ENCODE measurements around the gene TMED10.

TMED10 gene

DNA sequence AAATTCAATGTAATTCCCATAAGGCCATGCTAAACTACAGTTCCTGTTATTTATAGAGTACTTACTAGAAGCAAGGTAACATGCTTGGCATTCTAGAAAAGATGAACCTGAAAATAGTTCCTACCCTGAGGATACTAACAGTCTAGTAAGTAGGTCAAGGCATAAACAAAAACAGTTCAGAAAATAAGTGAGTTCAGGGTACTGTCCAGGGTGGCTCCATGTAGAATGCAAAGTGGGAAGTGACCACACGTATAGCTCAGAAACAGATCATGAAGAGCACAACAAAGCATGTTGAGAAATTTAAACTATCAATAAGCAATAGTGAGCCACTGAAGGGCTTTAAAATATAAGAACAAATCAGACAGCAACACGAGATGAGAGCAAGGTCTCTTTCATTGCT, 2.3 kb downstream of the TMED10 start:
- no peak for TF ChIP-seq TCF12 (IDR thresholded peaks at IDR 0.05; ENCODE audit: low read depth)
- TF ChIP-seq, protein P1, sequence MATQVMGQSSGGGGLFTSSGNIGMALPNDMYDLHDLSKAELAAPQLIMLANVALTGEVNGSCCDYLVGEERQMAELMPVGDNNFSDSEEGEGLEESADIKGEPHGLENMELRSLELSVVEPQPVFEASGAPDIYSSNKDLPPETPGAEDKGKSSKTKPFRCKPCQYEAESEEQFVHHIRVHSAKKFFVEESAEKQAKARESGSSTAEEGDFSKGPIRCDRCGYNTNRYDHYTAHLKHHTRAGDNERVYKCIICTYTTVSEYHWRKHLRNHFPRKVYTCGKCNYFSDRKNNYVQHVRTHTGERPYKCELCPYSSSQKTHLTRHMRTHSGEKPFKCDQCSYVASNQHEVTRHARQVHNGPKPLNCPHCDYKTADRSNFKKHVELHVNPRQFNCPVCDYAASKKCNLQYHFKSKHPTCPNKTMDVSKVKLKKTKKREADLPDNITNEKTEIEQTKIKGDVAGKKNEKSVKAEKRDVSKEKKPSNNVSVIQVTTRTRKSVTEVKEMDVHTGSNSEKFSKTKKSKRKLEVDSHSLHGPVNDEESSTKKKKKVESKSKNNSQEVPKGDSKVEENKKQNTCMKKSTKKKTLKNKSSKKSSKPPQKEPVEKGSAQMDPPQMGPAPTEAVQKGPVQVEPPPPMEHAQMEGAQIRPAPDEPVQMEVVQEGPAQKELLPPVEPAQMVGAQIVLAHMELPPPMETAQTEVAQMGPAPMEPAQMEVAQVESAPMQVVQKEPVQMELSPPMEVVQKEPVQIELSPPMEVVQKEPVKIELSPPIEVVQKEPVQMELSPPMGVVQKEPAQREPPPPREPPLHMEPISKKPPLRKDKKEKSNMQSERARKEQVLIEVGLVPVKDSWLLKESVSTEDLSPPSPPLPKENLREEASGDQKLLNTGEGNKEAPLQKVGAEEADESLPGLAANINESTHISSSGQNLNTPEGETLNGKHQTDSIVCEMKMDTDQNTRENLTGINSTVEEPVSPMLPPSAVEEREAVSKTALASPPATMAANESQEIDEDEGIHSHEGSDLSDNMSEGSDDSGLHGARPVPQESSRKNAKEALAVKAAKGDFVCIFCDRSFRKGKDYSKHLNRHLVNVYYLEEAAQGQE (IDR thresholded peaks at IDR 0.05; ENCODE audit: low read depth), result no peak
- no peak for TF ChIP-seq YY1 (IDR thresholded peaks at IDR 0.05; ENCODE audit: low read depth)
- no peak for TF ChIP-seq FOXM1 (IDR thresholded peaks at IDR 0.05; ENCODE audit: borderline replicate concordance, low read depth)
- no peak for TF ChIP-seq CEBPB (IDR thresholded peaks at IDR 0.05)
- TF ChIP-seq ZBTB7A (IDR thresholded peaks at IDR 0.05; ENCODE audit: low read depth), result no peak
- TF ChIP-seq, protein P2, sequence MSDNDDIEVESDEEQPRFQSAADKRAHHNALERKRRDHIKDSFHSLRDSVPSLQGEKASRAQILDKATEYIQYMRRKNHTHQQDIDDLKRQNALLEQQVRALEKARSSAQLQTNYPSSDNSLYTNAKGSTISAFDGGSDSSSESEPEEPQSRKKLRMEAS (IDR thresholded peaks at IDR 0.05), result no peak
- TF ChIP-seq CREB1 (IDR thresholded peaks at IDR 0.05; ENCODE audit: low read depth), result no peak
- TF ChIP-seq, protein P3, sequence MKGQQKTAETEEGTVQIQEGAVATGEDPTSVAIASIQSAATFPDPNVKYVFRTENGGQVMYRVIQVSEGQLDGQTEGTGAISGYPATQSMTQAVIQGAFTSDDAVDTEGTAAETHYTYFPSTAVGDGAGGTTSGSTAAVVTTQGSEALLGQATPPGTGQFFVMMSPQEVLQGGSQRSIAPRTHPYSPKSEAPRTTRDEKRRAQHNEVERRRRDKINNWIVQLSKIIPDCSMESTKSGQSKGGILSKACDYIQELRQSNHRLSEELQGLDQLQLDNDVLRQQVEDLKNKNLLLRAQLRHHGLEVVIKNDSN (IDR thresholded peaks at IDR 0.05), result no peak
- TF ChIP-seq TAF1 (IDR thresholded peaks at IDR 0.05; ENCODE audit: low read depth), result no peak
- no peak for TF ChIP-seq TEAD4 (IDR thresholded peaks at IDR 0.05)
- TF ChIP-seq NFIC (IDR thresholded peaks at IDR 0.05), result no peak
- no peak for TF ChIP-seq RAD21 (IDR thresholded peaks at IDR 0.05; ENCODE audit: low read depth)
- TF ChIP-seq EGR1 (IDR thresholded peaks at IDR 0.05), result no peak
- no peak for TF ChIP-seq EP300 (IDR thresholded peaks at IDR 0.05; ENCODE audit: borderline replicate concordance)

DNA sequence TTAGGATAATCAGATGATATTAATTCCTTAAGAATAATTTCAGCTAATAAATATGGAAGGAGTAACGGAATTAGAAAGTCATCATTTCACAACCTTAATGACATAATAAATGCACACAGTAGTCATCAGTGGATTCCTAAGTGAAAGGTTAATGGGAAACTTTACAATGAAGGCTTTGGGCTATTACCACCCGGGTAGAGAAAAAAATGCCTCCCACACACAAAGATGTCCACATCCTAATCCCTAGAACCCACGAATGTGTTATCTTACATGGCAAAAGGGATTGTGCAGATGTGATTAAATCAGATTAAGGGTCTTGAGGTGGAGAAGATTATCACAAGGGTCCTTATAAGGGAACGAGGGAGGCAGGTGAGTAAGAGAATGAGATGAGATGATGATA, 5.6 kb downstream of the TMED10 start:
- no peak for TF ChIP-seq TAF1 (IDR thresholded peaks at IDR 0.05; ENCODE audit: low read depth)
- no peak for TF ChIP-seq EGR1 (IDR thresholded peaks at IDR 0.05)
- no peak for TF ChIP-seq TEAD4 (IDR thresholded peaks at IDR 0.05)
- no peak for TF ChIP-seq CREB1 (IDR thresholded peaks at IDR 0.05; ENCODE audit: low read depth)
- TF ChIP-seq, protein P3 (IDR thresholded peaks at IDR 0.05), result no peak
- TF ChIP-seq EP300 (IDR thresholded peaks at IDR 0.05; ENCODE audit: borderline replicate concordance), result no peak
- TF ChIP-seq ZBTB7A (IDR thresholded peaks at IDR 0.05; ENCODE audit: low read depth), result no peak
- TF ChIP-seq YY1 (IDR thresholded peaks at IDR 0.05; ENCODE audit: low read depth), result no peak
- TF ChIP-seq CEBPB (IDR thresholded peaks at IDR 0.05), result no peak

DNA sequence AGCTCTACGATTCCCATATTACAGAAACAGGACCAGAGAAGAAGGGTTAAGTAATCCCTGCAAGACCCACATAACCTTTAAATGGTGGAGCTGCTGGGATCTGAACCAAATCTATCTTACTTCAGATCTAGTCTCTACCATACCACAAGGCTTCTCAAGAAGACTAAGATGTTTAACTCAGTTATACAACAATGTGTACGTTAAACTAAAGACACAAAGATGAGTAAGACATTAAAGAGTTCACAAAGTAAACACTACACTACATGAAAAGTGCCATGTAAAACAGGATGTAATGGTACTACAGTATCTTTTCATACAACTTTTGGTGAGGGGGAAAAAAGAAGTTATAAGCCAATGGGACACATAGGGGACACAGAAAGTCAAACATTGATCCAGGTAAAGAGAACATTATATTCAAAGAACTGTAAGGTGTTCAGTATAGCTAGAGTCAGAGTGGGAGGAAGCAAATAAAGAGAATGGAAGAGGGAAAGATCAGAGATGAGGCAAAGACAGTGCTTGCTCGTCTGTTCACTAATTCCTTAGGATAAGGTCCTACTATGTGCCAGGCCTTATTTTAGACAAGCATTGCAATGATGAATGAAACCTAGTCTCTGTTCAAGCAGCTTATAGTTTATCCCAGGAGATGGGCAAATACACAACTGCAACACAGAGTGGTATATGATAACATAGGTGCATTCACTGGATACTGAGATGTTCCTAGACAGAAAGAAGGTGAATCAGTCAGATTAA, 7.7 kb downstream of the TMED10 start:
- TF ChIP-seq EP300 (IDR thresholded peaks at IDR 0.05; ENCODE audit: borderline replicate concordance), result no peak
- TF ChIP-seq YY1 (IDR thresholded peaks at IDR 0.05; ENCODE audit: low read depth), result no peak
- TF ChIP-seq TCF12 (IDR thresholded peaks at IDR 0.05; ENCODE audit: low read depth), result no peak
- no peak for TF ChIP-seq EGR1 (IDR thresholded peaks at IDR 0.05)
- TF ChIP-seq RAD21 (IDR thresholded peaks at IDR 0.05; ENCODE audit: low read depth), result no peak
- TF ChIP-seq TAF1 (IDR thresholded peaks at IDR 0.05; ENCODE audit: low read depth), result no peak
- no peak for TF ChIP-seq CEBPB (IDR thresholded peaks at IDR 0.05)
- TF ChIP-seq, protein P2 (IDR thresholded peaks at IDR 0.05), result no peak
- TF ChIP-seq, protein P1 (IDR thresholded peaks at IDR 0.05; ENCODE audit: low read depth), result no peak
- no peak for TF ChIP-seq ZBTB7A (IDR thresholded peaks at IDR 0.05; ENCODE audit: low read depth)
- TF ChIP-seq, protein P3 (IDR thresholded peaks at IDR 0.05), result no peak
- TF ChIP-seq FOXM1 (IDR thresholded peaks at IDR 0.05; ENCODE audit: borderline replicate concordance, low read depth), result no peak
- no peak for TF ChIP-seq CREB1 (IDR thresholded peaks at IDR 0.05; ENCODE audit: low read depth)
- TF ChIP-seq TEAD4 (IDR thresholded peaks at IDR 0.05), result no peak
- TF ChIP-seq NFIC (IDR thresholded peaks at IDR 0.05), result no peak

DNA sequence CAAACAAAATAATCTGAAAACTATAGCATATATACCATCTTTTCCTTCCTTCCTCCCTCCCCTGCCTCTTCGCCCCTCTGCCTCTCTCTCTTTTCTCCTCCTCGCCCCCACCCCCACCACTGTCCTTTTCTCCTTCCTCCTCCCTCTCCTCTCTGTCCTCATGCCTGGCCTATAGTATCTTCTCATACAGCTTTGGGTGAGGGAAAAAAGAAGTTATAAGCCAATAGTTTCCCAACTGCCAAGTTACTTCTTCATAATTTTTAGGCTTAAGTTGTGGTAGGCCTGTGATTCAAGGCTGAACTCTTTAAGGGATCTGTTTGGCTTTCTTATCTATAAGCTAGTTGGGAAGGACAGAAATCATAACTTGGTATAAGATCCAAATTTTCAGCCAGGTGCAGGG, 9.1 kb downstream of the TMED10 start:
- TF ChIP-seq NFIC (IDR thresholded peaks at IDR 0.05), result no peak
- no peak for TF ChIP-seq RAD21 (IDR thresholded peaks at IDR 0.05; ENCODE audit: low read depth)
- no peak for TF ChIP-seq EGR1 (IDR thresholded peaks at IDR 0.05)

DNA sequence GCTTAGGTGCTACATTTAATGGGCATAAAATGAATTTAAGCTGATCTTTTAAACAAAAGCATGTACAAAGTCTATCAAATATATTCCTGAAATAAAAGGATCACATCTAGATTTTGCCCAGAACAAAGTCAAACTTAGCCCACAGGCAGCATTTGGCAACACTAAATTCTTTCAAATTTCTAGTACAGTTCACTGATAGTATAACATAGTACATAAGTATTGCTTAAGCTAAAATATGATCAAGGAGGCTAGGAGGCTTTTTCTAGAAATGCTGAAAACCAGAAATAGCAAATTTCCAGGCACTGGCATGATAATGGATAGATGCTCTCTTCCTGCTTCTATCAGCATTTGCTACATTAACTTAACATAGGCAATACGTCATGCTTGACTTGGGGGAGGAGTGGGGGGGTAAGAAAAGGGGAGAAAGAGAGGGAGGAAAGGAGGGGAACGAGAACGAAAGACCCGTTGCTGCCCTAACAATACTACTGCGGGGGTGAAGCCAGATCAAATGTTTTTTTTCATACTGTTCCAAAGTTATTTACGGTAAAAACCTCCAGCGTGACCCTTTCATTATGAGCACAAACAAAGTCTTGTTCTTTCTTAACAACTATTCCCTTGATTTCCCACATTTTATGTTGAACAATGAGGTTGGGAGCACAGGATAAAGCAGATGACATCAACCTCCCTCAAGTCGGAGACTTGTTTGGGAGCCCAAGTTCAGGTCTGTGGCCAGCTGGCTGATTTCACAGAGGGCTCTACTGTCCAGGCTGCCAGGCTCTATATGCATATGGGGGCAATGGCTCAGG, 10.6 kb downstream of the TMED10 start:
- no peak for TF ChIP-seq YY1 (IDR thresholded peaks at IDR 0.05; ENCODE audit: low read depth)
- TF ChIP-seq FOXM1 (IDR thresholded peaks at IDR 0.05; ENCODE audit: borderline replicate concordance, low read depth), result no peak
- TF ChIP-seq TAF1 (IDR thresholded peaks at IDR 0.05; ENCODE audit: low read depth), result no peak
- no peak for TF ChIP-seq RAD21 (IDR thresholded peaks at IDR 0.05; ENCODE audit: low read depth)
- TF ChIP-seq, protein P2 (IDR thresholded peaks at IDR 0.05), result no peak
- TF ChIP-seq, protein P1 (IDR thresholded peaks at IDR 0.05; ENCODE audit: low read depth), result no peak
- no peak for TF ChIP-seq CEBPB (IDR thresholded peaks at IDR 0.05)
- TF ChIP-seq NFIC (IDR thresholded peaks at IDR 0.05), result no peak
- TF ChIP-seq TEAD4 (IDR thresholded peaks at IDR 0.05), result no peak
- TF ChIP-seq CREB1 (IDR thresholded peaks at IDR 0.05; ENCODE audit: low read depth), result no peak
- no peak for TF ChIP-seq EP300 (IDR thresholded peaks at IDR 0.05; ENCODE audit: borderline replicate concordance)
